ENCODE data around the gene CASQ2. TPM values are rescaled to one million over a fixed set of nuclear protein-coding genes. Genes with fewer than 3 reads are reported as not detected.
A peak's percentile ranks its signal among the peaks of the same experiment; 100 is the strongest.

Gene CASQ2
- total RNA-seq, 6 experiments from 2014 or later, result not detected

DNA sequence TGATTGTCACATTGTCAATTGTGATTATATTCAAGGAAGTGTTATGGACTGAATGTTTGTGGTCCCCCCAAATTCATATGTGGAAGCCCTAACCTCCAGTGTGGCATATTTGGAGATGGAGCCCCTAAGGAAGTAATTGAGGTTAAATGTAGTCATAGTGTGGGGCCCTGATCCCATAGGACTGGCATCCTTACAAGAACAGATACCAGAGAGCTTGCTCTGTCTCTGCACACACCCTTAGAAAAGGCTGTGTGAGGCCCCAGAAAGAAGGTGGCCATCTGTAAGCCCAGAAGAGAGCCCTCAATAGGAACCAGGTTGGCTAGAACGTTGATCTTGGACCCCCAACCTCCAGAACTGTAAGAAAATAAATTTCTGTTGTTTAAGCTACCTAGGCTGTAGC, 98.6 kb downstream of the CASQ2 start:
- Mint-ChIP-seq H3K4me1 (ENCODE audit: low read depth) (peaks cover 43% of the 10 kb centered on the region), H3K4me3 (no peak overlapping the region; the same call in 1 of the 2 replicates), H3K27ac (peak overlapping the region; percentile 24; the same call in 1 of the 2 replicates), H3K36me3 (ENCODE audit: low read depth) (peaks cover 47% of the 10 kb centered on the region), H3K9me3 (peaks cover 32% of the 10 kb centered on the region), H3K27me3 (ENCODE audit: insufficient read depth) (peaks cover 1% of the 10 kb centered on the region; the same call in 1 of the 2 replicates)
- TF ChIP-seq CTCF (IDR thresholded peaks at IDR 0.05), result no peak
- no peak for DNase-seq

DNA sequence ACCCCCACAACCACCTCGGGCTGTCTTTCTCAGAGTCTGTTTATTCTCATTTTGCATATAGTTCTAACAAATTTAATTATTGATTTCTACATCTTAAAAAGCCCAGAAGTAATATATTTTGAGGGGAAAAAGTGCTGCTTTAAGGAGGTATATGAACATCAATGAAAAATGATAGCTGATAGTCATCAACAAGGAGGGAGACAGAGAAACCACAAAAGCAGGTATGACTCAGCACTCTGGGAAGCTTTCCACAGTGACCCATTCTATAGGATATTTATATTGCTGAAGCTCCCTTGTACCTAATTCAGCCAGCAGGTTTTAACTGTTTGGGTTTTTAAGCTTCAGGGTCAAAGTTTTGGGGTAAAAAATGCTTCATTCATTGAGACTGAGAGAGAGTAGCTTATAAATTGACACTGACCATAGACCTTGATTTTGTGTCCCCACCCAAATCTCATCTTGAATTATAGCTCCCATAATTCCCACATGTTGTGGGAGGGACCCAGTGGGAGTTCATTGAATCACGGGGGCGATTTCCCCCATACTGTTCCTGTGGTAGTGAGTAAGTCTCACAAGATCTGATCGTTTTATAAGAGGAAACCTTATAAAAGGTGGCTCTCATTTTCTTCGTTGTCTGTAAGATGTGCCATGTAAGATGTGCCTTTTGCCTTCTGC, 99.4 kb downstream of the CASQ2 start:
- Mint-ChIP-seq H3K9me3 (peaks cover 32% of the 10 kb centered on the region), H3K4me3 (peak overlapping the region; percentile 36), H3K36me3 (ENCODE audit: low read depth) (peaks cover 50% of the 10 kb centered on the region), H3K27me3 (ENCODE audit: insufficient read depth) (peaks cover 1% of the 10 kb centered on the region; the same call in 1 of the 2 replicates), H3K4me1 (ENCODE audit: low read depth) (peaks cover 43% of the 10 kb centered on the region), H3K27ac (peak overlapping the region; percentile 79)
- no peak for TF ChIP-seq CTCF (IDR thresholded peaks at IDR 0.05)
- peak; percentile 83 for DNase-seq

GRCh38 chr1:115668579-115668978, 99.9 kb downstream of the CASQ2 start:
- DNase-seq, result peak; percentile 38
- H3K9me3 Mint-ChIP-seq, result peaks cover 32% of the 10 kb centered on the region
- H3K4me3 Mint-ChIP-seq, result peak overlapping the region; percentile 36; the same call in 1 of the 2 replicates
- H3K27me3 Mint-ChIP-seq (ENCODE audit: insufficient read depth), result peaks cover 1% of the 10 kb centered on the region; the same call in 1 of the 2 replicates
- peaks cover 56% of the 10 kb centered on the region for H3K36me3 Mint-ChIP-seq (ENCODE audit: low read depth)
- no peak for TF ChIP-seq CTCF (IDR thresholded peaks at IDR 0.05)
- H3K4me1 Mint-ChIP-seq (ENCODE audit: low read depth), result peaks cover 43% of the 10 kb centered on the region
- H3K27ac Mint-ChIP-seq, result peak overlapping the region; percentile 79

DNA sequence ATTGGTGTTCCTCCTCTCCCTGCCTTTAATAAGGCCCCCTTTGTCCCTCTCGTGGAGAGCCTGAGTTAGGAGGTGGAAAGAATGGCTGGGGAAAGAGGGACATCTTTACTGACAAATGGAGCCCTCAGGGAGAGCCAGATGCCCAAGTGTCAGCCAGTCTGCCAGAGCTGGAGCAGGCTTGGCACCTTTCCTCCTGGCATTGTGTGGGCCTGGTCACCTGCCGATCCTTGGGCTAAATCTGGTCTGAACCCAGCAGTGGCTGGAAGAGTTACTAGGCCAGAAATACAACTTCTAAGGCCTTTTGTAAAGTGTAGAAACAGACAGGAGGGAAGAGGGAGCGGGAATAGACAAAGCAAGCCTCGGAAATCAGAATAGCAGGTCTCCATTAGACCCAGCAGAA, 101.8 kb downstream of the CASQ2 start:
- TF ChIP-seq CTCF (IDR thresholded peaks at IDR 0.05), result no peak
- no peak for DNase-seq
- Mint-ChIP-seq H3K27me3 (ENCODE audit: insufficient read depth) (peaks cover 1% of the 10 kb centered on the region; the same call in 1 of the 2 replicates), H3K27ac (no peak overlapping the region), H3K4me3 (no peak overlapping the region), H3K36me3 (ENCODE audit: low read depth) (peaks cover 51% of the 10 kb centered on the region), H3K4me1 (ENCODE audit: low read depth) (peaks cover 42% of the 10 kb centered on the region), H3K9me3 (peaks cover 32% of the 10 kb centered on the region)

DNA sequence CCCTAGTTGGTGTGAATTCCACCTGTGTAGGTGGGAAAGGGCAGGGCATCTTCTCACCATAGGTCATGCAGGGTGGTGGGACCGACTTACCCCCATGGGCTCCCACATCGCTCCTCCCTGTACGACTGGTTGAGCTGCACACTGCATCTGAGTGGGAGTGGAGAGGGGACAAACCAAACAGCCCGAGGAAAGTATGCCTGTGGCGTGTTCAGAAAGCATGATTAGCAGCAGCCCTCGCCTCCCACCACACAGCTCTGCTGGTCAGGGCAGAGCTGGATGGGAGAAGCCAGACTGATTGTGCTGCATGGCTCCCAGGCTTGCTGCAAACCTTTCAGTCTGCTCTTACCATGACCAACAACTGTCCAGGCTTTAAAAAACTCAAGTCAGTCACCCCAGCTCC, 102.3 kb downstream of the CASQ2 start:
- no peak overlapping the region for H3K27ac Mint-ChIP-seq
- no peak for DNase-seq
- H3K4me1 Mint-ChIP-seq (ENCODE audit: low read depth), result peaks cover 37% of the 10 kb centered on the region
- H3K9me3 Mint-ChIP-seq, result peaks cover 32% of the 10 kb centered on the region
- TF ChIP-seq CTCF (IDR thresholded peaks at IDR 0.05), result no peak
- no peak overlapping the region for H3K4me3 Mint-ChIP-seq
- peaks cover 1% of the 10 kb centered on the region; the same call in 1 of the 2 replicates for H3K27me3 Mint-ChIP-seq (ENCODE audit: insufficient read depth)
- peaks cover 51% of the 10 kb centered on the region for H3K36me3 Mint-ChIP-seq (ENCODE audit: low read depth)

All from HFFc6 (cell line).